Kidney (tissue), 14 donors: ENCODE measurements around the gene ENPP6. TPM values are rescaled to one million over a fixed set of nuclear protein-coding genes. Genes with fewer than 3 reads are reported as not detected.
A peak's percentile ranks its signal among the peaks of the same experiment; 100 is the strongest.

Experiments used
- DNase-seq, 5 donors: peaks; one replicate each; pipeline ENCODE4 v3.0.0-alpha.2; 2013 to 2020
- FAIRE-seq: peaks from 2 replicates; lab custom pipeline; 2012; peaks lifted over from hg19 to GRCh38; lab: Jason Lieb, UNC
- H3K27ac ChIP-seq, 2 donors: one replicate each; pipeline ENCODE4 v1.7.0; 2013; ENCODE audit warnings: low read depth in 2 of 2, low read length in 2 of 2, inconsistent platforms in 1 of 2
- H3K27me3 ChIP-seq: one replicate; pipeline ENCODE4 v1.7.1; 2013; ENCODE audit warnings: low read length, inconsistent platforms; ENCODE audit not compliant: control insufficient read depth, insufficient read depth
- H3K36me3 ChIP-seq, 3 donors: one replicate each; pipeline versions ENCODE4 v1.7.0 to v1.7.1; 2013; ENCODE audit warnings: low read length in 3 of 3, control low read depth in 1 of 3, inconsistent platforms in 1 of 3; ENCODE audit not compliant: insufficient read depth in 3 of 3, control insufficient read depth in 2 of 3
- H3K4me1 ChIP-seq, 3 donors: one replicate each; pipeline versions ENCODE4 v1.7.0 to v1.7.1; 2013; ENCODE audit warnings: low read length in 3 of 3, inconsistent platforms in 1 of 3, low read depth in 1 of 3; ENCODE audit not compliant: control insufficient read depth in 2 of 3, insufficient read depth in 2 of 3
- H3K4me3 ChIP-seq, 3 donors: one replicate each; pipeline versions ENCODE4 v1.7.0 to v1.8.1; 2013; ENCODE audit warnings: low read length in 3 of 3, control low read depth in 1 of 3, inconsistent platforms in 1 of 3
- H3K9ac ChIP-seq, 3 donors: one replicate each; pipeline versions ENCODE4 v1.7.0 to v1.7.1; 2013; ENCODE audit warnings: low read length in 3 of 3, control low read depth in 1 of 3, inconsistent platforms in 1 of 3
- H3K9me3 ChIP-seq, 3 donors: one replicate each; pipeline versions ENCODE4 v1.7.0 to v1.7.1; 2013; ENCODE audit warnings: low read length in 3 of 3, control low read depth in 1 of 3, inconsistent platforms in 1 of 3; ENCODE audit not compliant: control insufficient read depth in 2 of 3, insufficient read depth in 1 of 3
- intact Hi-C: fragments of 100-400 bp; cut with DNase I; formaldehyde crosslinking; loops from one replicate; pipeline ENCODE4 v1.11.1; 2022
- polyA plus RNA-seq: library from polyadenylated mRNA; stranded (reverse); fragments of 350-450 nt; fragmentation: Illumina TruSeq; extraction: RNeasy Lipid Tissue Mini Kit (QIAGEN cat#74804); gene quantifications from one replicate; pipeline ENCODE4 v1.2.3, GENCODE V29; 2014; ENCODE audit warnings: low read depth, low replicate concordance; ENCODE audit not compliant: insufficient read depth
- total RNA-seq: library from RNA; stranded (reverse); fragmentation: NEBNext Ultra II Directional; extraction: Animal tissue kit (Norgen Biotek cat#: 25700); gene quantifications from one replicate; pipeline ENCODE4 v1.2.1, GENCODE V29; 2021
- TF ChIP-seq, protein P1 (sequence below): IDR thresholded peaks from 3 replicates; pipeline ENCODE4 v1.5.1; 2012; ENCODE audit warnings: mild to moderate bottlenecking, moderate library complexity, borderline replicate concordance; ENCODE audit not compliant: insufficient read depth; ENCODE audit errors: extremely low read depth
- donor health status: control.
- donor health status: control.
- donor health status: control.
- donor health status: control.
- donor health status: control.
- donor health status: DM: yes; HTN: yes; CAD: no.
- donor health status: Normal renal cell carcinoma (clear cell type).

Gene ENPP6
- total and polyA plus RNA-seq, 2 donors from 2014 or later, result 0.91 to 7.2 TPM

GRCh38 chr4:184062769-184063168, 154.9 kb downstream of the ENPP6 start:
- DNase-seq (no peak), FAIRE-seq (no peak)
- no peak overlapping the region for H3K27ac ChIP-seq
- no peak overlapping the region for H3K9ac ChIP-seq
- intact Hi-C loops, result no loop called here
- H3K27me3 ChIP-seq, result no peaks in the 10 kb centered on the region
- H3K9me3 ChIP-seq, result no peaks in the 10 kb centered on the region
- H3K36me3 ChIP-seq, result no peaks in the 10 kb centered on the region
- no peak overlapping the region for H3K4me3 ChIP-seq
- TF ChIP-seq, protein P1, sequence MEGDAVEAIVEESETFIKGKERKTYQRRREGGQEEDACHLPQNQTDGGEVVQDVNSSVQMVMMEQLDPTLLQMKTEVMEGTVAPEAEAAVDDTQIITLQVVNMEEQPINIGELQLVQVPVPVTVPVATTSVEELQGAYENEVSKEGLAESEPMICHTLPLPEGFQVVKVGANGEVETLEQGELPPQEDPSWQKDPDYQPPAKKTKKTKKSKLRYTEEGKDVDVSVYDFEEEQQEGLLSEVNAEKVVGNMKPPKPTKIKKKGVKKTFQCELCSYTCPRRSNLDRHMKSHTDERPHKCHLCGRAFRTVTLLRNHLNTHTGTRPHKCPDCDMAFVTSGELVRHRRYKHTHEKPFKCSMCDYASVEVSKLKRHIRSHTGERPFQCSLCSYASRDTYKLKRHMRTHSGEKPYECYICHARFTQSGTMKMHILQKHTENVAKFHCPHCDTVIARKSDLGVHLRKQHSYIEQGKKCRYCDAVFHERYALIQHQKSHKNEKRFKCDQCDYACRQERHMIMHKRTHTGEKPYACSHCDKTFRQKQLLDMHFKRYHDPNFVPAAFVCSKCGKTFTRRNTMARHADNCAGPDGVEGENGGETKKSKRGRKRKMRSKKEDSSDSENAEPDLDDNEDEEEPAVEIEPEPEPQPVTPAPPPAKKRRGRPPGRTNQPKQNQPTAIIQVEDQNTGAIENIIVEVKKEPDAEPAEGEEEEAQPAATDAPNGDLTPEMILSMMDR, result no peak
- peaks cover 4 to 9% (median 6%) of the 10 kb centered on the region in 3 donors for H3K4me1 ChIP-seq

DNA sequence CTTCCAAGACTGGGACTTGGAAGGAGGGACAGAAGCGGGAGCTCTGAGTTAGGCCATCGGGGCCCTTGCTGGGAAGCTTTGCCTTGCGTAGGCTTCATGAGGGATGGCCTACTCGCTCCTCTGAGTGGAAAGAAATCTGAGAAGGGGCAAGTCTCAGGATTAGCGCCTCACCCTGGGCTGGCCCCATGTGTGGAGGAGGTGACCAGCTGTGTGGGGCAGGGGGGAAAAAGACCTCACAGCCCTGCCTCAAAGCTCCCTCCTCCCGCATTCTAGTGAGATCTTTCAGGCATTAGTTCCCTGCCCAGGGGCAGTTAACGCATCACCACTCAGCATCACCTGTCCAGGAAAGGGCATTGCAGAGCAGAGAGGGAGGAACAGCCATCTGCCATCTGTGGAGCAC, 156.1 kb downstream of the ENPP6 start:
- intact Hi-C loops, result no loop called here
- H3K36me3 ChIP-seq, result no peaks in the 10 kb centered on the region
- no peak overlapping the region for H3K27ac ChIP-seq
- H3K9ac ChIP-seq, result no peak overlapping the region
- no peaks in the 10 kb centered on the region for H3K27me3 ChIP-seq
- H3K4me1 ChIP-seq, result peaks cover 0 to 6% (median 4%) of the 10 kb centered on the region in 3 donors
- DNase-seq (peak in 4 of 5 donors; percentile 51 to 64 (median 56)), FAIRE-seq (no peak)
- TF ChIP-seq, protein P1, result no peak
- no peak overlapping the region for H3K4me3 ChIP-seq
- no peaks in the 10 kb centered on the region for H3K9me3 ChIP-seq

DNA sequence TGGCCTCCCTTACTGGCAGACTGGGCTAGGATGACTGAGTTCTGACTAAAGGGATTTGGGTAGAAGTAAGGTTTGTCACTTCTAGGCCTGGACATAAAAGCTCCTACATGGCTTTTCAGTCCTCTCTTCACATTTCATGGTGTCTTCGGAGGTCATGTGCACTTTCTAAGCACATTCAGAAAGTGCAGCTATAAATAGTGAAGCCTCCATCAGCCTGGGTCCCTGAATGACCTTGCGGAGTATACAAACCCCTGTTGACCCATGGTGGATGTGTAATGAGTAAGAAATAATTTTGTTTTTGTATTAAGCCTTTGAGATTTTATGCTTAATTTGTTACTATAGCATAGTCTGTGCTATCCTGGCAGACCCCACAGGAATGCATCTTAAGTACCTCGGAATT, 158.6 kb downstream of the ENPP6 start:
- H3K9me3 ChIP-seq, result no peaks in the 10 kb centered on the region
- H3K9ac ChIP-seq, result no peak overlapping the region
- TF ChIP-seq, protein P1, result no peak
- no peaks in the 10 kb centered on the region for H3K27me3 ChIP-seq
- no peaks in the 10 kb centered on the region for H3K4me1 ChIP-seq
- H3K36me3 ChIP-seq, result no peaks in the 10 kb centered on the region
- no peak for FAIRE-seq
- no peak overlapping the region for H3K27ac ChIP-seq
- H3K4me3 ChIP-seq, result no peak overlapping the region
- intact Hi-C loops, result no loop called here
- DNase-seq, result no peak

DNA sequence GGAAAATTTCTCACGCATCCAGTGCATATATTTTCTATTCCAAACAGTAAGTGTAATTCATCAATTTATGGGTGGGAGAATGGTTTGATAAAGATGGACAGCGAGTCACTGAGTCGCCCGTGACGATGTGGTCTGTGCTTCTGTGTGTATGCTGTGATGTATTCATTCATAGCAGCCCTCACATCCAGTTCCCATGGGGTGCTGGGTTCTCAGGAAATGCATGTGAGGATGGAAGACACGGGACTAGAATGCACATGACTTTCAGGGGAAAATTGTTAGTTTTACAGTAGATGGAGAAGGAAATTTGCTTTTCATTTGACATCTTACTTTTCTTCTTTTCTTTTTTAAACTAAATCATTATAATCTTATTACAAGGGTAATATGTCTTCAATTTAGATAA, 159.6 kb downstream of the ENPP6 start:
- no peak overlapping the region for H3K27ac ChIP-seq
- no peak overlapping the region for H3K4me3 ChIP-seq
- no peaks in the 10 kb centered on the region for H3K4me1 ChIP-seq
- TF ChIP-seq, protein P1, result no peak
- no peak for FAIRE-seq
- DNase-seq, result no peak
- intact Hi-C loops, result no loop called here
- H3K27me3 ChIP-seq, result no peaks in the 10 kb centered on the region
- H3K9ac ChIP-seq, result no peak overlapping the region
- H3K9me3 ChIP-seq, result no peaks in the 10 kb centered on the region
- no peaks in the 10 kb centered on the region for H3K36me3 ChIP-seq
